GM21825 (cell line): ENCODE results near the gene DMBX1.

ENCODE experiments used
- ATAC-seq: cut with Tn5 transposase; IDR thresholded peaks from one replicate; pipeline ENCODE4 v1.9.1; 2021; ENCODE audit warnings: mild to moderate bottlenecking, moderate library complexity; ENCODE audit not compliant: unreplicated experiment

The DMBX1 gene

DNA sequence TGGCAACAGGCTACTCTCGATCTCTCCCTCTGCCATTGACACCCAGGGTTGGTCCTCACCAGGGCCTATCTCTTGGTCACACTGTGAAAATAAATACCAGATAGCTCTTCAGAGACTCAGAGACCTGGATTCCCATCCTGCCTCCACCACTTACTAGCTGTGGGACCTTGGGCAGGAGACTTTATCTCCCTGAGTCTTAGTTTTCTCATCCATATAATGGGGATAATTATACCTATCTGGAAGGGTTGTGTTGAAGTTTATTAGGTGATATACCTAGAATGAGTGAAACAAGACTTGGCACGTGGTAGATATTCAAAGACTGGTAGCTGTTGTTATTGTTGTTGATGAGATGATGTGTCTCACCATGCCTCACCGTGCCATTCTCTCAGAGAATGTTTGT, 7.4 kb downstream of the DMBX1 start:
- no peak for ATAC-seq

DNA sequence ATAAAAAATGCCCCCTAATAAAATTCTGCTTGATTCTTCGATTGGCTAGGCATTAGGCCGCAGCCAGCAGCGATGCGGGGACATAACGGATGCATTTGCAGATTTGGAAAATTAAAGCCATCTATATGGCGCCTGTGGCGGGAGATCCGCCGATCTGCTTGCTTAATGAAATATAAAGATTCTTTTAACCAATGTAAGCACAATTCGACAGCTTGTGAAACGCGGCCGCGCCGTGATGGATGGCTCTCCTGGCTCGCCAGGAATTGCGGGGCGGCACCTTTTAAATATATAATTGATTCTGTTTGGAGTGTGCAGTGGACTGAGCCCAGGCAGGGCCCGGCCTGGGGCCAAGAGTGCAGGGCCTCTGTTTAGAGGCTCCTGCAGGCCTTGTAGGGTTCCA, 8.0 kb downstream of the DMBX1 start:
- no peak for ATAC-seq

DNA sequence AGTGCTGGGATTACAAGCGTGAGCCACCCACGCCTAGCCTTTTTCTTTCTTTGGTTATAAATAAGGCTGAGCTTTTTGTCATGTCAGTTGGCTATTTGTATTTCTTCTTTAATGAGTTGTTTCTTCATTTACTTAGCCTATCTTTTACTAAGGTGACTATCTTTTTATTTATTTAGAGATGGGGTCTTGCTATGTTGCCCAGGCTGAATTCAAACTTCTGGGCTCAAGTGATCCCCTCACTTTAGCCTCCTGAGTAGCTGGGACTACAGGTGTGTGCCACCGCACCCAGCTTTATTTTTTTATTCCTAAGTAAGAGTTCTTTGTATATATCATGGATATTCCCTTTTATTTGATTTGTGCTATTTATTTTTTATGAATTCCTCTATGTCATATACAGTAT, 11.9 kb downstream of the DMBX1 start:
- ATAC-seq, result no peak

DNA sequence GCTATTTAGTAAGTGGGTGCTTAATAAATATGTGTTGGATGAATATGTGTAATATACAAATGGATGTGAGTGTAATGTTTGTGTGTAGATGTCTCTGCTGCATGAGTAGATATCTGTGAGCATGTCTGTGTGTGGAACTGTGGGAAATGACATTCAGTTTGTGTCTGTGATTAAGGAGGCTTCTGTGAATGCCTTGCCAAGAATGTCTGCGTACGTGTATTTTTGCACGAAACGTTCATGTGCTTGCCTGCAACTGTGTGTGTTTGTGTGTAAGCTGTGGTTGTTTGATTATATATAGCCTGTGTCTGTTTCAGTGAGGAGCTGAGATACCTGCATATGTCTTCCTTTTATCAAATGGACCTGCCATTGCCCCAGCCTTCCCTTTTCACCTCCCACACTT, 13.8 kb downstream of the DMBX1 start:
- no peak for ATAC-seq

DNA sequence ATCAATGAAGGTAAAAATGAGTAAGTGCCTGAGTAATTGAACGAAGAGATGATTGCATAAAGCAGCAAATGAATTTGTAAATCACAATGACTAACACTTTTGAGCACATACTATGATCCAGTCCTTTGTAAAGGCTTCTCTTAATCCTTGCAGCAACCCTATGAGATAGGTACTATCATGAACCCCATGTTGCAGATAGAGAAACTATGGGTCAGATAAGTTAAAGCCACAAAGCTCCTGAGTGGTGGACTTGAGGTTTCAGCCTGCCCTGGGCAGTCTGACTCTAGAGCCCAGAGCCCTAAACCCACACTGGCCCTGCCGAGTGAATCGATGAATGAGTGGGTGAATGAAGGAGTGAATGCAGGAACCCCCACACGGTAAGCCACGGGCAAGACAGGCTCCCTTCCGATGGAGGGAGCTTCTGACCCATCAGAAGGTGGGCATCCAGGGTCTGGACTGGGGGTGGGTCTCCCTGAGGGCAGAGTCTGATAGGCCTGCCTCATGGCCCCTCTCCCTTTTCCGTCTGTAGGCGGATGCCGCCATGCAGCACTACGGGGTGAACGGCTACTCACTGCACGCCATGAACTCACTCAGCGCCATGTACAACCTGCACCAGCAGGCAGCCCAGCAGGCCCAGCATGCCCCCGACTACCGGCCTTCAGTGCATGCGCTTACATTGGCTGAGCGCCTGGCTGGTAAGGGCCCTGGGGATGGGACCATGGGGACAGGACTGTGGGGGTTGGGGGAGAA, 17.0 kb downstream of the DMBX1 start:
- no peak for ATAC-seq

DNA sequence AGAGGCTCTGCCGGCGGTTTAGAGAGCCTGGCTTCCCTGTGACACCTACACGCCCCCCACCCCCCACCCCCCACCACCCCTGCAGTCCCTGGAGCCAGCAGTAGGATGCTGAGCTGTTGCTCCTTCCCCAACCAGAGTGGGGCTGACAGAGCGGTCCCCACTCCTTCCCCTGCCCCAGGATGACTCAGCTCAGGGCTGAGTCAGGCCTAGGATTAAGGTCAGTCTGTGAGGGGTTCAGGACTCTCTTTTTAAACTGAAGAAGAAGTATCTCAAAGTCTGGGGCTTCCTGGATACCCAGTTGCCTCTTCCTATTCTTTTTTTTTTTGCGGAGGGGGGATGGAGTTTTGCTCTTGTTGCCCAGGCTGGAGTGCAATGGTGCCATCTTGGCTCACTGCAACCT, 19.1 kb downstream of the DMBX1 start:
- ATAC-seq, result no peak

DNA sequence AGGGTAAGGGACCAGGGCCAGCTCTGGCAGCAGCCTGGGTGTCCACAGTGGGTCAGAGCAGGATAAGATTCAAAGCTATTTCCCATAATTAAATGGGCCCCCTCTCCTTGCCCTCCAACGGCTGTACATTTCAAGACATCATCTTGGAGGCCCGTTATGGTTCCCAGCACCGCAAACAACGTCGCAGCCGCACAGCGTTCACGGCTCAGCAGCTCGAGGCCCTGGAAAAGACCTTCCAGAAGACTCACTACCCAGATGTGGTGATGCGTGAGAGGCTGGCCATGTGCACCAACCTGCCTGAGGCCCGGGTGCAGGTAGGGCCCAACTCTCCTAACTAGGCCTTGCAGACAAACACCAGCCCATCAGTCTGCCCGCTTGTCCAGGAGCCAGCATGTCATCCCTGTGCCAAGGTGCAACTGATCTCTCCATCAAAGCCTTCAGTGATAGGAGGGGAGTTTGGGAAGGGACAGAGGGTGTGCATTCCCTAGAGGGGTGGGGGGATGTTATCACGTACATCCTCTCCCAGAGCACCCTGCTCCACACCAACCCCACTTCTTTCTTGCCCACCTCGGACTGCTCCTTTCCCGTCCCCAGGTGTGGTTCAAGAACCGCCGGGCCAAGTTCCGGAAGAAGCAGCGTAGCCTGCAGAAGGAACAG, 20.8 kb downstream of the DMBX1 start:
- ATAC-seq, result no peak

DNA sequence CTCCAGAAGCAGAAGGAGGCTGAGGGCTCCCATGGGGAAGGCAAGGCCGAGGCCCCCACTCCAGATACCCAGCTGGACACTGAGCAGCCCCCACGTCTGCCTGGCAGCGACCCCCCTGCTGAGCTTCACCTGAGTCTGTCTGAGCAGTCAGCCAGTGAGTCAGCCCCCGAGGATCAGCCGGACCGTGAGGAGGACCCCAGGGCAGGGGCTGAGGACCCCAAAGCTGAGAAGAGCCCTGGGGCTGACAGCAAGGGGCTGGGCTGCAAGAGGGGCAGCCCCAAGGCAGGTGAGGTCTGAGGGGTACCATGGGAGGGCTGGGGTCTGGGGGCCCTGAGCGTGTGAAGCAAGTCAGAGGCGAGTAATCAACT, 21.3 kb downstream of the DMBX1 start:
- no peak for ATAC-seq

DNA sequence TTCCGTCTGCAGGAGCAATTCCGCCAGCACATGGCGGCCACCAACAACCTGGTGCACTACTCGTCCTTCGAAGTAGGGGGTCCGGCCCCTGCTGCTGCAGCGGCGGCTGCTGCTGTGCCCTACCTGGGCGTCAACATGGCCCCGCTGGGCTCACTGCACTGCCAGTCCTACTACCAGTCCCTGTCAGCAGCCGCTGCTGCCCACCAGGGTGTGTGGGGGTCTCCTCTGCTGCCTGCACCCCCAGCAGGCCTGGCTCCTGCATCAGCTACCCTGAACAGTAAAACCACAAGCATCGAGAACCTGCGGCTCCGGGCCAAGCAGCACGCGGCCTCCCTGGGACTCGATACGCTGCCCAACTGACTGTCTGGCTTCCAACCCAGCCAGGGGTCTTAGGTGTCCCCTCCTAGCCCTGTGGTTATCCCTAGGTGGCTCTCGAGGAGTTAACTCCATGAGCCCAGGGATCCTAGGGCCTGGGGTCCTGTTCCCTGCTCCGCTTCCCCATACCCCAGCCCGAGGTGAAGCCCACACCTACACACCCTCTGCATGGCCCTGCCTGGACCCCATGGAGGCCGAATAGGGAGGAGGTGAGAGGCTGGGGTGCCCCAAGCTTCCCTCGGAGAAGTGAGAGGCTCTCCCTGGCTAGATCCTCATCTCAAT, 22.6 kb downstream of the DMBX1 start:
- ATAC-seq, result no peak

DNA sequence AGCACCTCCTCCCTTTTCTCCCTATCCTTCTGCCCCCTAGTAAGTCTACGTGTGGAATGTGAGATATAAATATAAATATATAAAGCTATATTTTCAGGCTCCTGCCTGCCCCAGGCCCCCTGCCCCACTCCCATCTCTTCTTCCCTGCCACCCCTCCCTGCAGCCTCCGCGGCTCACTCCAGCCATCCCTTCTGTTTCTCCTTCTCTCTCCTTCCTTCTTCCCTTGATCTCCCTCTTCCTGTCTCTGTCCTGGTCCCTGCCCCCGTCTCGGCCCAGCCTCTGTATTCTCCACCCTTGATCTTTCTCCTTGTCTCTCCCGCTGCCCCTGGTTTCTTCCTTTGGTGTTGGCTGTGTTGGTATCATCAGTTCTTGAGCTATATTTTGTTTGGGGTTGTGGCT, 23.2 kb downstream of the DMBX1 start:
- no peak for ATAC-seq

DNA sequence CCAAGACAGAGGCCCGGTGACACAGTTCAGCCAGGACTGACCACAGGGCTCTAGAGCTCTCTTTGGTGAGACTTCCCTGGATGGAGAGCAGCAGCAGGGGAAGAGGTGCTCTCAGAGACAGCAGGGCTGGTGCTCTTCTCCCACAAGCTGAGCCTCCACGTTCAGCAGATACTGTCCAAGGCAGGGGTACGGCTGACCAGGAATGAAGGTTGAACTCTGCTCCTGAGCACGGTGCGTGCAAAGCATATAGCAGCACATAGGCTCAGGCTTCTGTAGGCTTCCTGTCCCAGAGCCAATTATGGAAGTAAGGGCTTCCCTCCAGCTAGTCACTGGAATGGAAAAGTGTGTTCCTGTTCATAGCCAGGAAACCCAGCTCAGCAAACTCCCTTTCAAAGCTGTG, 23.9 kb downstream of the DMBX1 start:
- ATAC-seq, result no peak

DNA sequence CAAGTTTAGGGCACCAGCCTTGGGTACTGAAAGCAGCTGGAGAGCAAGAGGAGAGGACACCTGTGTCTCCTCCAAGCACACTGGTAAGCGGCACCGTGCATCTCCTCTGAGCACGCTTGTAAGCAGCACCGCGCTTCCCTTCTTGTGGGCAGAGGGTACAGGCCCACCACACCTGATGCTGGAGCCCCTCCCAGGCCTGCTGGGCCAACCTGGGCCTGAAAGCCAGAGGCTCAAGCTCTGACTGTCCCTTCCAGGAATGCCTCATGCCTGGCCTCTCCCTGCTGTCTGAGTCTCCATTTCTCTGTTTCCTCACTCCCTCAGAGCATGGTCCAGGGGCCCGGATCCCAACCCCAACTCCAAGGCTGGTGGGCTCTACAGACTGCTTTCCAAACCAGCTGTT, 25.9 kb downstream of the DMBX1 start:
- ATAC-seq, result no peak

DNA sequence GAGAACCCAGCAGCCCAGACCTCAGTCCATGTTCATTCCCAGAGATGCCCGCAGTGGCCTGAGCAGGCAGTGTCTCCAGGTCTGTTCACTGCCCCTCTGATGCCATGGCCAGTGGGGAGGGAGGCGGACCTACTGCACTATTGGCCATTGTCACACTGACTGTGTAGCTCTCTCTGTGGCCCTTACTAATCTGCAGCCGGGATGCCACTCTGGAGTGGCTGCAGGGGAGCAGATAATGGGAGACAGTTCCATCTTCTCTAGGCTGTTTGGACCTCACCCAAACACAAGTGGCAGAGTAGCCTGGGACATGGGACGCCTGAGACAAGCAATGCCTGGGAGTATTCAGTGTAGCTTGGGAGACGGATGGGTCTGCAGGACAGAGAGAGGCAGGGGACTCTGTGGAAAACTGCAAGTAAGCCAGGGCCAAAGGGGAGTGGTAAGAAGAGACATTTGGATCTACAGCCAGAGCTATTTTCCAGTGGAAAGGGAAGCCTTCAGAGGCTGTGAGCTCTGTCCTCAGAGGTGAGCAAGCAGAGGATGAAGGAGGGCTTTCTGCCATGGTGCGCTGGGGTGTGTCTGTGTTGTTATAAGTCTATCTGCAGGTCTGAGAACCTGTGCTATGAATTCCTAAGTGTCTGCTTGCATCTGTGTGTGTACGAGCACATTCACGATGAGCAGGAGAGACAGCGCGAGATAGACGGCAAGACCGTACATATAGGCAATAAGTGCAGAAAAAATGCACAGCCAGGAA, 26.7 kb downstream of the DMBX1 start:
- no peak for ATAC-seq

DNA sequence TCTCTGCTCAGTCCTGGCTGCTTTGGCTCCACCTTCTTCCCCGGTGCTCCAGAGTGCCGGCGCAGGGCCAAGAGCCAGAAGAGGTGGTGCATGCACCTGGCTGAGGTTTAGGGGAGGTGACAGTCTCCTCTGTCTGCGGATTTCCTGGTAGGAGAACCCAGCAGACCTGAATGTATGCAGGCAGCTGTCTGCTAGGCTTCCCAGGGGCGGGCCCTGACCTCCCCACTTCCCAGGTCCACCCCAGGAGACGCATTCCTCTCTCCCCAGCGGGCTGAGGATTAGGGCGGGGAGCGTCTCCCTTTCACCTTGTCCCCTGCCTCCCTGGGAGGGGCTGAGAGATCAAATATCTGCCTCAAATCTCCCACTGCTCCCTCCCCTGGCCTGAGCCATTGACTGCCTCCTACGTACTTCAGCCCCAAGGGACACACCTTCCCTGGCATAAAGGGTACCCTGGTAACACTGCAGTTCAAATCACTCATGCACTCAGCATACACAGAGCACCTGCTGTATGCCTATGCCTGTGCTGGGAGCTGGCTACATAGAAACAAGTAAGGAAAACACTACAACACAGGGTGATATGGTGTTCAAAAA, 27.5 kb downstream of the DMBX1 start:
- ATAC-seq, result no peak

DNA sequence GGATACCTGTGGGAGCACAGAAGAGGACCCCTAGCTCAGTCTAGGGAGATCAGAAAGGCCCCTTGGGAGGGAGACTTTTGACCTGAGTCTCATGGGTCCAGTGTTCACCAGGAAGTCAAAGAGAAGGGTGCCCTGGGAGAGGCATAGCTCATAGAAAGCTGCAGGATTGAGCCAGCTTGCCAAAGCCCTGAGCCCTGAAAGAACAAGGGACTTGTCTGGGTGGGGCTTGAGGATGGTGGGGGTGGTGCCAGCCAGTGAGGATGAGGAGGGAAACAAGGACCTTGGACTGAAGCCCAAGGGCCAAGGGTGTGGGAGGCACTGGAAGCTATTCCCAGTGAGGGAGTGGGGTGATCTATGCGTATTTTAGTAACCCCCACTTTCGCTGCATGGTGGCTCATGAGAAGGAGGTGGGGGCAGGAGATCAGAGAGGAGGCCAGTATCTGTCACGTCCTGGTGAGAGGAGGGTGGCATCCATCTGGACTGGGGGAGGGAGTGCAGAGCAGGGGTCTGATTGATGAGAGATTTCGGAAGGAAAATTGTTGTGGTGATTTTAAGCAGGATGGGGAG, 28.4 kb downstream of the DMBX1 start:
- no peak for ATAC-seq

DNA sequence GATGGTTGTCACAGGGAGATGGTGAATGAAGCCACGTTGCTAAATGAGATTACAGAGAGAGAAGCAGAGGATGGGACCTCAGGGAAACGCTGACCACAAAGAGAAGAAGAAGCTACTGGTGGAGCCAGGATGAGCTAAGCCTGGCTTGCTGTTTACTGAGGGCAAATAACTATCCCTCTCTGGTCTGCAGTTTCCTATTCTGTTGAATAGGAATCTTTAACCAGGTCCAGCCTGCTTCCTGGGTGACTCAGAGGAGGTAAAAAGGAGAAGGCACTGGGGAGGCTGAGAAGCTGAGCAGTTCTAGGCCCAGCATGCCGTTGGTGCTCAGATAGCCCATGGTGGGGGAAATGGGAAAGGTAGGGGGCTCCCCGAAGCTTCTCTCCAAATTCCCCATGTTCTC, 29.6 kb downstream of the DMBX1 start:
- no peak for ATAC-seq

DNA sequence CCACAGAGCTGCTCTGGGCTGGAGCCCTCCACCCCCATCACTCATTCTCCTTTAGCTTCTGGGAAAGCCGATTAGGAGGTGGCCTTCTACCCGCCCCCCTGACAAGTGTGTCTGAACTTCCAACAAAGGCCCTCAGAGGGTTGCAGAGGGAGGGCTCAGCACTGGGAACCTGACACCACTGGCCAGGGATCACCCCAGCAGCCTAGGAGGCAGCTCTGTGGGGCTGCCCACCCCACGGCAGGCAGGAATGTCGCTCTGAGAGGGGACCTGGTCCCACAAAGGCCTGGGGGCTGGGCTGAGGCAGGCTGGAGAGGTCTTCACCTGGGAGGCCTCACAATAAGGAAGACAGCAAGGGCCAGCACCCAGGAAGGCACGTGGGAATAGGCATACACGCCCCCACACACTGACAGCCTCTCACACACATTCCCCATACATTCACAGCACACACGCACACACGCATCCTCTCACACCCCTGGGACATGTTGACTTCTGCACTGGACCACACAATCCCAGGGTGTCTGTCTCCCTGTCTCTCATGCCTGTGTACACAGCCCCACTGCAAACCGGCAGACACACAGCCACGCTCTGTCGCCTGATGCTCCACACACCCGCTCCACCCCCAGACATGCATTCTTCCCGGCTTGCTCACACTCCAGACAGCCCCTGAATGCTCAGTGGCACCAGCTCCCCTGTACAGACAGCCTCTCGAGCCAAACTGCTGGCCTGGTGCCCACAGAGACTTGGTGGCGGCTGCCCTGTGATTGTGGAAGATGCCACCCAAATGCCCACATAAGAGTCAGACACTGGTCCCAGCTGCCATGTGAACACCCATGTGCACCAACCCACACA, 30.7 kb downstream of the DMBX1 start:
- no peak for ATAC-seq

DNA sequence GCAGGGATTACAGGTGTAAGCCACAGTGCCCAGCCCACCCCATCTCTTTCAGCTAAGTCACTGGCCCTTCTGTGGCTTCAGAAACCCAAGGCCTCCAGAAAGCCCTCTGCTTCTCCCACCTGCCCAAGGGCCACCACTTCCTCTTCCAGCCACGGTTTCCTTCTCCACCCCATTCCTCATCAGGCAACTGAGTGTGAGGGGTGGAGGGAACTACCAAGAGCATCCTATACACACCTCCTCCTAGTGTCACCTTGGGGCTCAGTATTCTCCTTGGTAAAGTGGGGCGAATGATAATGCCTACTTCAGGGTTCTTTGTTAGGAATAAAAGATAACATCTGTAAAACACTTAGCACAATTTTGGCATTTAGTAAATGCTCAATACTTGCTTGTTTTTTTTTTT, 31.8 kb downstream of the DMBX1 start:
- ATAC-seq, result no peak

DNA sequence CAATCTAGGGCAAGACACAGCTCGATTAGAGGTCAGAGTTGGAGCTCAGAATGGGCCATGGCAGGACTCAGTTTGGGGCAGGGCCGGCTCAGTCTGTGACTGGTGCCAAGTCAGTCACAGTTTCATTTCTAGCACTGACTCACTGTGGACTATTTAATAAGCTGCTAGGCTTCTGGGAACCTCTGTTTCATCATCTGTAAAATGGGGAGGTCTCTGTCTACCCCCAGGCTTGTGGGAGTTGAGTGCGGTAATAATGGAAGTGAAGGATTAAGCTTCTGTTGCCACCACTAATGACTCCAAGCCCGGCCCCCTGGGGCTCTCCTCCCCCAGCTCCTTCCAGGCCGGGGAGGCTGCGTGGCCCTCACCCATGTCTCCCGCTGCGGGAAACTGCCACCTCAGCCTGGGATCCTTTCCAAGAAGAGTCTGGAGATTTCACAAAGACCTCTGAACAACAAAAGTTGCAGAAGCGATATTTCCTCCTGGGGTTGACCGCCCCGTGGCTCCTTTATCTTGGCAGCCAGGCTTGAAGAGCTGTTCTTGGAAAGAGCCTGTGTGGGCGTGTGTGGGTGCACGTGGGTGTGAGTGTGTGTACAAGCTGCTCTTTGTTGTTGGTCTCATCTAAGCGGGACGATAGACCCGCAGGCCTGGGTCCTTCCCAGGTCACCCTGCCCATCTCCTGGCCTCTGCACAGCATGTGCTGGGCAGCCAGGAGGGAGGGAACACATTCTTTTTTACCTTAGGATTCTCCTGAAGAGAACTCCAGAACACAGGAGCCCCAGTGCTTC, 32.7 kb downstream of the DMBX1 start:
- ATAC-seq, result no peak
